HUES6 (cell line): ENCODE data around the gene ZNF100.

Experiments used
- H3K27ac ChIP-seq: 2 replicates; pipeline ENCODE4 v1.7.0; 2013; ENCODE audit warnings: low read depth, mild to moderate bottlenecking, low read length, inconsistent platforms
- H3K27me3 ChIP-seq: 2 replicates; pipeline ENCODE4 v1.6.1; 2013; ENCODE audit warnings: low read length; ENCODE audit not compliant: control insufficient read depth, insufficient read depth
- H3K36me3 ChIP-seq: 2 replicates; pipeline ENCODE4 v1.6.1; 2013; ENCODE audit warnings: low read length; ENCODE audit not compliant: control insufficient read depth, insufficient read depth
- H3K4me1 ChIP-seq: 2 replicates; pipeline ENCODE4 v1.6.1; 2013; ENCODE audit warnings: low read length; ENCODE audit not compliant: control insufficient read depth, insufficient read depth
- H3K4me3 ChIP-seq: 2 replicates; pipeline ENCODE4 v1.5.1; 2013; ENCODE audit warnings: low read depth, low read length
- H3K9ac ChIP-seq: one replicate; pipeline ENCODE4 v1.6.1; 2013; ENCODE audit warnings: mild to moderate bottlenecking, low read length
- H3K9me3 ChIP-seq: 2 replicates; pipeline ENCODE4 v1.6.1; 2013; ENCODE audit warnings: low read depth, low read length; ENCODE audit not compliant: control insufficient read depth, insufficient read depth

Gene ZNF100

DNA sequence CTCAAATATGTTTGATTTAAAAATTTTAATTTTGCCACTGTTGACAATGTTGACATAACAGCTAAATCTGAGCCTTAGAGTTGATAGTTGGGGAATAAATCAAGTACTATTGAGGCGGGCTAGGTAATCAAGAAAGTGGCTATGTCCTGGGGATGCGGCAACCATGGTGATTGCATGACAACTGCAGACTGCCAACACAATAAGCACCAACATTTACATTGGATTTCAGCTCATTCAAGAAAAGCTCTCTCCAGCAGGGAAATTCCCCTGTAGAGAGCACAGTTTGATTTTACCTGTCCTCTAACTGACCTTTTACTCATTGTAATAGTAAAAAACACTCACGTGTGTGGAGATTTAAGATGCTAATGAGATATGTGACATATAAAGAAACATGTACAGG is 63.1 kb downstream of the ZNF100 start:
- Histone ChIP-seq H3K9me3 (peaks cover 40% of the 10 kb centered on the region), H3K9ac (no peak overlapping the region), H3K36me3 (no peaks in the 10 kb centered on the region), H3K4me3 (no peak overlapping the region; the same call in 1 of the 2 replicates), H3K27ac (no peak overlapping the region; the same call in 1 of the 2 replicates), H3K4me1 (no peaks in the 10 kb centered on the region; the same call in 1 of the 2 replicates), H3K27me3 (no peaks in the 10 kb centered on the region)

DNA sequence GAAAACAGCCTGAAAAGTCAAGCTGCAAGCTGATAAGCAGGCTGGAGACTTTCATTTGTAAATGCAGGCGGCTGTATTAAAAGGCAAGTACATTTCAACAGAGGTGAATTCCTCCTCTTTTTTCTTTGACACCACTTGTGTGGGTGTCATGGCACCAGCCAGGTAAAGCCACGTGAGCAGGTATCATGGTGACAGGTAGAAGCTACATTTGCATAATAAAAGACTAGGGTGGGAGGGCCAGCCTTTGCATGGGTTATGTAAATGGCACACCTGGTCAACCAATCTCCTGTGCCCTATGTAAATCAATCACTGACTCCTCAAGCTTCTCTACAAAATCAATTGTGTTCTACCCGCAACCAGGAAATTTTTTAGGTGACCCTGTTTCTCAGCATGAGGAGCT is 68.2 kb downstream of the ZNF100 start:
- no peaks in the 10 kb centered on the region; the same call in 1 of the 2 replicates for H3K4me1 ChIP-seq
- no peak overlapping the region; the same call in 1 of the 2 replicates for H3K4me3 ChIP-seq
- H3K27me3 ChIP-seq: no peaks in the 10 kb centered on the region
- H3K9ac ChIP-seq: no peak overlapping the region
- H3K9me3 ChIP-seq: peaks cover 33% of the 10 kb centered on the region
- H3K27ac ChIP-seq: no peak overlapping the region
- no peaks in the 10 kb centered on the region for H3K36me3 ChIP-seq

DNA sequence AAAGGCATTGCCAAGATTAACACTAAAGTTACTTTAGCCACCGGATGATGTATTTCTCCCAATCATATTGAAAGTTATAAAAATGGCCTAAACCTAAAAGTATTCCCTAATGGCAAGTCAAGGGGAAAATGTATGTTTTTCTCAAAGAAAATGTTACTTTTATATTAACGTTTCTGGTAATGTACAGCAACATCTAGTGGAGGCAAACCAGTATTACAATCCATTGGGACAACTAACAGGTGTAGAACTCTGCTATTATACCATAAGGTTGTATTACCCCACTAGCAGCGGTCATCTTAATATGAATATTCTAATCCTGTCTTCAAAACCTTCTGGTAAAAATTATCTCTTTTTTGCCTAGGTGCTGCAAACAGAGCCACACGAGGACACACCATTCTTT is 69.2 kb downstream of the ZNF100 start:
- no peak overlapping the region for H3K9ac ChIP-seq
- no peak overlapping the region for H3K4me3 ChIP-seq
- peaks cover 42% of the 10 kb centered on the region for H3K9me3 ChIP-seq
- H3K27ac ChIP-seq: no peak overlapping the region
- no peaks in the 10 kb centered on the region for H3K36me3 ChIP-seq
- no peaks in the 10 kb centered on the region; the same call in 1 of the 2 replicates for H3K4me1 ChIP-seq
- no peaks in the 10 kb centered on the region for H3K27me3 ChIP-seq

DNA sequence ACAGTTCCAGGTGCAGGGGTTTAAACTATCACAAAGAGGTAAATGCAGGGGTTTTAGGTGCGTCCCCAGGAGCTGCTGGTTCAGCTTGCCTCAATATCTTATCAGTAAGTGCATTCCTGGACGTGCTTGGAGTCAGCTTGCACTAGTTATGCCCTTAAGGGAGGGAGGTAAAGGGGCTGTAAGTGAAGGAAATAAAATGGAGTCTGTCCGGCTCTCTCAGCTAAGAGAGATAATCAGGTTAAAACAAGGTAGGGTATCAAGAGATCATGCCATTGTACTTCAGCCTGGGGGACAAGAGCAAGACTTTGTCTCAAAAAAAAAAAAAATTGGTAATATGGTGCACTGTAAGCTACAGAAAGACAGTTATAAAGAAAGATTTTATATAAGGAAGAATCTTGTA is 69.7 kb downstream of the ZNF100 start:
- H3K36me3 ChIP-seq: no peaks in the 10 kb centered on the region
- H3K9me3 ChIP-seq: peaks cover 44% of the 10 kb centered on the region
- no peak overlapping the region for H3K9ac ChIP-seq
- no peaks in the 10 kb centered on the region; the same call in 1 of the 2 replicates for H3K4me1 ChIP-seq
- no peaks in the 10 kb centered on the region for H3K27me3 ChIP-seq
- no peak overlapping the region for H3K27ac ChIP-seq
- H3K4me3 ChIP-seq: no peak overlapping the region

DNA sequence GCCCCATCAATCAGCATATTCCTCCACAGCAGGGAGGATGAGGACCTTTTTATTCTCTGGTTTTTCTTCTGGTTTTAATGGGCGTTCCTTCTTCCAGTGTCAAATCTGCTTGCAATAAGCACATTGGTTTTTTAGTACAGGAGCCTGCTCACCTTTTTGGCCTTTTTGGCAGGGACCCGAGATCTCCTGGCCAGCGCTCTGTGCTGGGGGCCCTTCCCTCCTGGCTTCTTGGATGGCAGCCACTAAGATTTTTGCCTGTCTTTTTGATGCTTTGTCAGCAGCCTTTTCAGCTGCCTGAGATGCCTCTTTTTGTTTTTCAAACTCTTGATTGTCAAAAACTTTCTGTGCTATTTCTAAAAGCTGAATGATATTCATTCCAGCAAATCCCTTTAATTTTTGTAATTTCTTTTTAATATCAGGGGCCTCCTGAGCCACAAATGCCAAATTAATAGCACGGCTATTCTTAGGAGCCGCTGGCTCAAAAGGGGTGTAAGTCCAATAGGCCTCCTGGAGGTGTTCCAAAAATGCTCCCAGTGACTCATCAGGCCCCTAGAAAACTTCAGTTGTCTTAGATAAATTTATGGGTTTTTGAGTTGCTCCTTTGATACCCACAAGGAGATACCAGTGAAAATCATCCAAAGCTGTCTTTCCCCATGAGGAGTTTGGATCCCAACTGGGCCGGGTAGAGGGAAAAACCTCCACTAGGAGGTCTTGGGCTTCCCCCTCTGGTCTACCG is 73.0 kb downstream of the ZNF100 start:
- Histone ChIP-seq H3K4me1 (no peaks in the 10 kb centered on the region; the same call in 1 of the 2 replicates), H3K27me3 (no peaks in the 10 kb centered on the region), H3K36me3 (no peaks in the 10 kb centered on the region), H3K9me3 (peaks cover 56% of the 10 kb centered on the region), H3K4me3 (no peak overlapping the region), H3K27ac (no peak overlapping the region), H3K9ac (no peak overlapping the region)

DNA sequence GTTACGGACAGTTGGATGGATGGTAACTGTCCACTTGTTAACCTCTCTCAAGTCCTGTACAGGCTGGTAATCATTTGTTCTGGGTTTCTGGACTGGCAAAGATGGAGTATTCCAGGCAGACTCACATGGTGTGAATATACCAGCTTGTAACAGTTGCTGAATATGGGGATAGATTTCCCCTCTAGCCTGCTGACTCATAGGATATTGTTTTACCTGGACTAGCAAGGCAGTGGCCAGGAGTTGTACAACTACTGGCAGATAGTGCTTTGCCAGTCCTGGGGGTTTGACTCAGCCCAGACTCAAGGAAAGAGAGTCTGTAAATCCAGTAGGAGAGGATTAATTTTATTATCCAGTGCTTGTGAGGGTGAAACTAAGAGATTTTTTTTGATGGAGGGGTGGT is 74.0 kb downstream of the ZNF100 start:
- Histone ChIP-seq H3K27me3 (no peaks in the 10 kb centered on the region), H3K36me3 (no peaks in the 10 kb centered on the region), H3K4me3 (no peak overlapping the region), H3K27ac (no peak overlapping the region), H3K4me1 (no peaks in the 10 kb centered on the region; the same call in 1 of the 2 replicates), H3K9ac (no peak overlapping the region), H3K9me3 (peaks cover 57% of the 10 kb centered on the region)

DNA sequence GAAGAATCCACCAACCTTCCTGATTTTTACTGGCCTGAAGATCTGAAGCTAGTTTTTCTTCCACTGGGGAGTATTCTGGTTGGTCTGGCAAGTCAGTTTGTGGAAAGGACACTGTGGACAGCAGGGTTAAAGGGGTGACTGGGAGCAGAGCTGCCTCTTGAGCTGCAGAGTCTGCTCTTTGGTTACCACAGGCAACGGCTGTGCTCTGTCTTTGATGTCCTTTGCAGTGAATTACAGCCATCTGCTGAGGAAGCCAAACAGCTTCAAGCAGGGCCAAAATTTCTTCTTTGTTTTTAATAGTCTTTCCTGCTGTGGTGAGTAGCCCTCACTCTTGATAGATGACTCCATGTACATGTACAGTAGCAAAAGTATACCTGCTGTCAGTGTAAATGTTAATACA is 75.7 kb downstream of the ZNF100 start:
- Histone ChIP-seq H3K27ac (no peak overlapping the region), H3K27me3 (no peaks in the 10 kb centered on the region), H3K9me3 (peaks cover 55% of the 10 kb centered on the region), H3K9ac (no peak overlapping the region), H3K36me3 (no peaks in the 10 kb centered on the region), H3K4me1 (no peaks in the 10 kb centered on the region), H3K4me3 (no peak overlapping the region)

DNA sequence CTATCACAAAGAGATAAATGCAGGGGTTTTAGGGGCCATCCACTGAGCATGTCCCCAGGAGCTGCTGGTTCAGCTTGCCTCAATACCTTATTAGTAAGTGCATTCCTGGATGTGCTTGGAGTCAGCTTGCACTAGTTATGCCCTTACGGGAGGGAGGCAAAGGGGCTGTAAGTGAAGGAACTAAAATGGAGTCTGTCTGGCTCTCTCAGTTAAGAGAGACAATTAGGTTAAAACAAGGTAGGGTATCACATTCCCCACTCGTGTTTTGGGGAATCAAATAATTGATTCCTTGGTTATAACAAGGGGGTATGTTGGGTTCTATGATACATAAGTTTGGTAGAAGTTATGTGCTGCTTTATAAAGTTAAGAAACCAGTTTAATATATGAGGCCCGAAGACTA is 78.9 kb downstream of the ZNF100 start:
- no peak overlapping the region for H3K27ac ChIP-seq
- H3K9ac ChIP-seq: no peak overlapping the region
- no peaks in the 10 kb centered on the region for H3K4me1 ChIP-seq
- H3K36me3 ChIP-seq: no peaks in the 10 kb centered on the region
- H3K27me3 ChIP-seq: no peaks in the 10 kb centered on the region
- H3K9me3 ChIP-seq: peaks cover 46% of the 10 kb centered on the region
- H3K4me3 ChIP-seq: no peak overlapping the region

DNA sequence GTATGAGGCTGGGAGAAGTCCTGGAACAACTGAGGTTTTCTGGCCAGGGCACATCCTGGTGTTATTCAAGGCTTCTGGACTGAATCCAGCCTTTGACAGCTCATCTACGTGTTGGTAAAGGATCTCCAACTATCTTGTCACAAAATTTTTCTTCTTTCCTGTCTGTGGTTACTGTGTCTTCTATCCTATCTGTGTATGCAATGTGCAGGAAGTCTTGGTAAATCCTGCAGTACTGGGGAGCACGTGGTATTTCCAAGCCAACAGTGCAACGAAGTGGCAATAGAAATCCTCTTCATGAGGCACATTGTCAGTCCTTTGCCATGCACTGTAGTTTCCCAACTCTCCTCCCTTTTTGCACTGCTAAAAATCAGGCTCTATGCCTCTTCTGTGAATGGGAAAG is 86.7 kb downstream of the ZNF100 start:
- Histone ChIP-seq H3K36me3 (no peaks in the 10 kb centered on the region), H3K4me3 (no peak overlapping the region), H3K4me1 (no peaks in the 10 kb centered on the region), H3K27me3 (no peaks in the 10 kb centered on the region), H3K9me3 (peaks cover 41% of the 10 kb centered on the region), H3K9ac (no peak overlapping the region), H3K27ac (no peak overlapping the region)

DNA sequence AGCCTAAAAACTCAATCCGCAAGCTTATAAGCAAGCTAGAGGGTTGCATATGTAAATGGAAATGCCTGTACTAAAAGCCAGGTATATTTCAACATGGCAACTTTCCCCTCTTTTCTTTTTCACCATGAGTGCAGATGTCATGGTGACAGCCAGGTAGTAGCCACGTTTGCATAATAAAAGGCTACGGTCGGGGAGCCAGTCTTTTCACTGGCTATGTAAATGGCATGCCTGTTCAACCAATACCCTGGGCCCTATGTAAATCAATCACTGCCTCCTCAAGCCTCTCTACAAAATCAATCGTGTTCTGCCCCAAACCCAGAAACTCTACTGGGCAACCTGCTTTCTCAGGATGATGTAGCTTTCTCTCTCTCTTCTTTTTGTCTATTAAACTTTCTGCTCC is 87.4 kb downstream of the ZNF100 start:
- no peak overlapping the region for H3K27ac ChIP-seq
- H3K27me3 ChIP-seq: no peaks in the 10 kb centered on the region
- H3K36me3 ChIP-seq: no peaks in the 10 kb centered on the region
- peaks cover 37% of the 10 kb centered on the region for H3K9me3 ChIP-seq
- no peak overlapping the region for H3K9ac ChIP-seq
- no peaks in the 10 kb centered on the region for H3K4me1 ChIP-seq
- H3K4me3 ChIP-seq: no peak overlapping the region

DNA sequence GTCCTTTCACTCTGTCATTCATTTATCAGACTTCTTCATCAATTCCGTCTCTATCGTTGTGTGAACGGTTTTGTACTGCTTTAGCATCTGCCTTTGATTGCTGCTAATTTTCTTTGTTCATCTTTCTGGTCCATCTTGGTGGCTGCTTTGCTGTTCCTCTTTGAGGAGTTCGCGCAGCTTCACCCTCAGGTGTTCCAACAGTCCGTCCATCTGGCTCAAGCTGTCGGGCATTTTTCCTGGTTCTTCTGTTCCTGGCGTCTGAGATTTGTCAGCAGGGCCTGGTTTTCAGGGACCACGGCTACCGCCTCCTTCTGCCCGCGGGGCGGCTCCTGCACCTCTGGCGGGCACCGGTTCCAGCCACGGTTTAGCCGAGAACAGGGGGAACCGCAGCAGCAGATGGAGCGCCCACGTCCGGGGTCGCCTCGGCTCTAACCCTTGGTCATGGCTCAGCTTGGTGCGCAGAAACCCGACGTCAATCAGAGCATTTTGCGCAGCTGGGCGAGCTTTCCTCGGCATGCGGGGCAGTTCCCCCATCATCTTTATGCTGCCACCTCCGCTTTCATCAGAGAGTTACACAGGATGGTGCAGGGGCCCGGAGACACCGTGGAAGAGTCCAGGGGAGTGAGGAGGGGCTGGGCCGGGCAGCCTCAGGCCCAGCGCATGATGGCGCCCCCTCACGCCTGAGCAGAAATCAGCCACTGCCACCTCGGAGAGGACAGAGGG is 89.5 kb downstream of the ZNF100 start:
- Histone ChIP-seq H3K27ac (no peak overlapping the region), H3K4me1 (no peaks in the 10 kb centered on the region), H3K4me3 (no peak overlapping the region), H3K9ac (no peak overlapping the region), H3K9me3 (peaks cover 32% of the 10 kb centered on the region), H3K27me3 (no peaks in the 10 kb centered on the region), H3K36me3 (no peaks in the 10 kb centered on the region)
